MM.1S (cell line): ENCODE measurements around the gene GFI1.

Source experiments
- CTCF ChIP-seq: fragments of 300-600 bp; sonication (generic); IDR thresholded peaks from 2 replicates; pipeline ENCODE4 v1.5.1; 2016; ENCODE audit warnings: antibody characterized with exemption, low read length, mixed read lengths
- EZH2 ChIP-seq: fragments of 300-600 bp; sonication (generic); optimal IDR thresholded peaks from 2 replicates; pipeline ENCODE3; 2017; ENCODE audit warnings: low read depth, mild to moderate bottlenecking, antibody characterized with exemption, low read length, mixed read lengths
- EZH2phosphoT487 ChIP-seq: fragments of 300-600 bp; sonication (generic); IDR thresholded peaks from 2 replicates; pipeline ENCODE4 v1.6.1; 2018; ENCODE audit warnings: antibody characterized with exemption, low read length

DNA sequence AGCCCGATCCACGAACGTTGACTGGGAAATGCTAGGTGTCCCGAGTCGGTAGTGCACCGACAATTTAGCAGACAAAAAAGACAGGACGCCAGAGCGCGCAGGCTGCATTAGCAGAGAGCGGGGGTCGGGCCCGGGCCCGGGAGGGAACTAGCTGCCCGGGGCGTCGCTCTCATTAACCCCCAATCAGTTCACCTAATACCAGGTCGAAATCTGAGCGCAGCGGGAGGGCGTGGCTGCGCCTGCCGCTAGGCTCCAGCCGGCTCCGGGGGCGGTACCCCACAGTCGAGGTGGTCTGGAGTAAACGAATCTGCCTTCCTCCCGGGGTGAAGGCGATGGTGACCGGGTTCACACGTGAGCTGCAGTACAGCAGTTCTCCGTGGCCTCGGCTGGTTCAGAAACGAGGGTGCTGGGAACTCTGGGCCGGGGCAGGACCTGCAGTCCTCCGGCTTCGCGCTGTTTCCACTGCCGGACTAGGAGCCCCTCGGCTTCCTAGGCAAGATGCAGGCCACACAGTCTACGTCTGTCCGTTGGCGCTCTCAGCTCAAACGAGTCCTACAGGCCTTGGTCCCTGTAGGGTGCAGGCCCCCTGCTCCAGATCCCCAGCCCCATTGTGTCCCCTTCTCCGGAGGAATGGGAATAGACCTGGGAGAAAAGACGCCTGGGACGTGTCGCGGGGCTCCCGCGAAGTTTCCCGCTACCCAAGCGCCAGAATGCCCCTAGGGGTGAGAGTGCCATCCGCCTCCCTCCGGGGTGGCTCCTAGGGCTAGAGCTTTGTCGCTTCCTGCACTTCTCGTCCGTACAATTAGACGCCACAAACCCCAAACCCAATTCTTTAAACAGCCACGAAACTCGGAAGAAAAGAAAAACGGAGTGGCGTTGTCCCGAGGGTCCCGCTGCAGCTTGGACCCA is 2.0 kb downstream of the GFI1 start:
- TF ChIP-seq CTCF (peak; percentile 38), EZH2 (no peak), EZH2phosphoT487 (no peak)
